HG03442 (cell line): ENCODE results near the gene BICRA.
A peak's percentile ranks its signal among the peaks of the same experiment; 100 is the strongest.
"Not testable (repeated sequence)": the region's sequence is repeated elsewhere in the genome, so short reads cannot be mapped to it uniquely, and the experiment has no call there.

Experiments
- ATAC-seq: cut with Tn5 transposase; IDR thresholded peaks from one replicate; pipeline ENCODE4 v1.9.1; 2021; ENCODE audit warnings: mild to moderate bottlenecking, moderate library complexity; ENCODE audit not compliant: unreplicated experiment

BICRA gene

GRCh38 chr19:47608969-47609905, at the start of gene BICRA:
Gene BICRA, plus strand, starts transcription at chr19:47609134. Its CDS starts 64,441 bp downstream, at chr19:47673575.
- ATAC-seq: peak; percentile 36

GRCh38 chr19:47560999-47561398, 47.9 kb upstream of the BICRA start:
- no peak for ATAC-seq

GRCh38 chr19:47561440-47562057, 47.4 kb upstream of the BICRA start:
- no peak for ATAC-seq

- ATAC-seq: no peak
Measured at GRCh38 chr19:47564081-47564480, 44.9 kb upstream of the BICRA start.

- no peak for ATAC-seq
Measured at GRCh38 chr19:47569331-47569730, 39.6 kb upstream of the BICRA start.

GRCh38 chr19:47572635-47573034, 36.3 kb upstream of the BICRA start:
- ATAC-seq: no peak

GRCh38 chr19:47573071-47574026, 35.6 kb upstream of the BICRA start, which contains the start of gene ZNF541:
Gene ZNF541, minus strand, starts transcription at chr19:47573148. Its CDS starts 17,292 bp downstream, at chr19:47555856.
- ATAC-seq: no peak

- no peak for ATAC-seq
Measured at GRCh38 chr19:47580397-47580796, 28.5 kb upstream of the BICRA start.

GRCh38 chr19:47581605-47582319, 27.2 kb upstream of the BICRA start:
- ATAC-seq: no peak

- no peak for ATAC-seq
Measured at GRCh38 chr19:47582320-47582909, 26.5 kb upstream of the BICRA start.

- not testable (repeated sequence) for ATAC-seq
Measured at GRCh38 chr19:47583161-47583560, 25.8 kb upstream of the BICRA start.

- no peak for ATAC-seq
Measured at GRCh38 chr19:47587295-47587694, 21.6 kb upstream of the BICRA start.

- no peak for ATAC-seq
Measured at GRCh38 chr19:47589824-47590223, 19.1 kb upstream of the BICRA start.

GRCh38 chr19:47593860-47594259, 15.1 kb upstream of the BICRA start:
- no peak for ATAC-seq

GRCh38 chr19:47595944-47596343, 13.0 kb upstream of the BICRA start:
- no peak for ATAC-seq

GRCh38 chr19:47598407-47599349, 10.3 kb upstream of the BICRA start:
- no peak for ATAC-seq

GRCh38 chr19:47599671-47600245, 9.2 kb upstream of the BICRA start:
- ATAC-seq: not testable (repeated sequence)
